Lung (tissue), 12 donors: ENCODE results near the gene P2RY2. TPM values are rescaled to one million over a fixed set of nuclear protein-coding genes. Genes with fewer than 3 reads are reported as not detected.

Experiments
- ATAC-seq: fragments of 200-7000 bp; cut with Tn5 transposase; one replicate; pipeline ENCODE4 v1.9.1; 2020; ENCODE audit warnings: moderate number of reproducible peaks; ENCODE audit not compliant: insufficient read depth, low FRiP score
- DNase-seq, 3 donors: peaks; one replicate each; pipeline ENCODE4 v3.0.0-alpha.2; 2013 to 2017
- H3K27ac ChIP-seq, 2 donors: one replicate each; pipeline ENCODE4 v1.5.1; 2013; ENCODE audit warnings: mild to moderate bottlenecking in 2 of 2, moderate library complexity in 2 of 2, control low read depth in 1 of 2, inconsistent platforms in 1 of 2, low read depth in 1 of 2, low read length in 1 of 2
- H3K27me3 ChIP-seq, 3 donors: one replicate each; pipeline ENCODE4 v1.5.1; 2013; ENCODE audit warnings: low read length in 2 of 3; ENCODE audit not compliant: control insufficient read depth in 3 of 3, insufficient read depth in 3 of 3
- H3K36me3 ChIP-seq, 4 donors: one replicate each; pipeline ENCODE4 v1.5.1; 2013; ENCODE audit warnings: low read length in 4 of 4, mild to moderate bottlenecking in 1 of 4, moderate library complexity in 1 of 4; ENCODE audit not compliant: control insufficient read depth in 4 of 4, insufficient read depth in 4 of 4
- H3K4me1 ChIP-seq, 5 donors: one replicate each; pipeline ENCODE4 v1.5.1; 2013; ENCODE audit warnings: low read length in 5 of 5, mild to moderate bottlenecking in 2 of 5, moderate library complexity in 1 of 5; ENCODE audit not compliant: control insufficient read depth in 5 of 5, insufficient read depth in 5 of 5
- H3K4me3 ChIP-seq: one replicate; pipeline ENCODE4 v1.5.1; 2013; ENCODE audit warnings: mild to moderate bottlenecking, control low read depth, moderate library complexity
- H3K9ac ChIP-seq, 2 donors: one replicate each; pipeline ENCODE4 v1.5.1; 2013; ENCODE audit warnings: low read length in 2 of 2, control low read depth in 1 of 2; ENCODE audit not compliant: insufficient read depth in 1 of 2
- H3K9me3 ChIP-seq, 4 donors: one replicate each; pipeline ENCODE4 v1.5.1; 2013; ENCODE audit warnings: low read length in 3 of 4, mild to moderate bottlenecking in 1 of 4, moderate library complexity in 1 of 4; ENCODE audit not compliant: control insufficient read depth in 4 of 4, insufficient read depth in 3 of 4
- CTCF ChIP-seq: IDR thresholded peaks from 2 replicates; pipeline ENCODE4 v1.5.1; 2012; ENCODE audit warnings: mild to moderate bottlenecking; ENCODE audit errors: control extremely low read depth, extremely low read depth
- WGBS, 2 donors: extraction: QIAGEN DNeasy Blood & Tissue Kit; methylation state at CpG; one replicate each; pipeline ENCODE4 v1.1.7; 2013; 5-methylcytosine and 5-hydroxymethylcytosine counted together
- polyA plus RNA-seq, 2 donors: library from polyadenylated mRNA; stranded (reverse); fragments of 200-250 nt; gene quantifications; one replicate each; pipeline ENCODE4 v1.2.1, GENCODE V29; 2013
- total RNA-seq, 2 donors: library from RNA; depleted of rRNA in 1 of 2; stranded (reverse); fragments of >200 nt in 1 of 2; gene quantifications; one replicate each; pipeline ENCODE4 v1.2.1, GENCODE V29; 2014 to 2021
- donor health status: control.
- donor health status: control.
- donor health status: Bipolar disorder and iron deficiency.
- donor health status: healthy.
- donor health status: DM: yes; HTN: yes; CAD: no.

P2RY2 gene
- total and polyA plus RNA-seq, 4 donors: 3.1 to 13.0 (median 6.5) TPM

GRCh38 chr11:73210916-73211667 lies 7.0 kb upstream of the P2RY2 start:
- DNase-seq: no peak
- no peaks in the 10 kb centered on the region for H3K9me3 ChIP-seq
- no peak for ATAC-seq
- no peak overlapping the region for H3K4me3 ChIP-seq
- H3K4me1 ChIP-seq: peaks cover 0 to 6% (median 0%) of the 10 kb centered on the region in 5 donors
- no peak overlapping the region for H3K9ac ChIP-seq
- H3K27ac ChIP-seq: no peak overlapping the region
- H3K36me3 ChIP-seq: no peaks in the 10 kb centered on the region
- H3K27me3 ChIP-seq: no peaks in the 10 kb centered on the region
- 60 to 81% methylated on average over 4 of the region's 4 CpGs for WGBS, 2 donors
- TF ChIP-seq CTCF: no peak

GRCh38 chr11:73213196-73214143 lies 4.6 kb upstream of the P2RY2 start:
- H3K9ac ChIP-seq: no peak overlapping the region
- H3K9me3 ChIP-seq: no peaks in the 10 kb centered on the region
- peaks cover 0 to 4% (median 0%) of the 10 kb centered on the region in 3 donors for H3K27me3 ChIP-seq
- H3K36me3 ChIP-seq: no peaks in the 10 kb centered on the region
- no peak for TF ChIP-seq CTCF
- no peak overlapping the region for H3K4me3 ChIP-seq
- DNase-seq (peak in 1 of 3 donors; percentile 14), ATAC-seq (no peak)
- H3K27ac ChIP-seq: no peak overlapping the region
- peaks cover 0 to 15% (median 4%) of the 10 kb centered on the region in 5 donors for H3K4me1 ChIP-seq
- WGBS, 2 donors: 86 to 88% methylated on average over 8 of the region's 8 CpGs

GRCh38 chr11:73215191-73216134 lies 2.6 kb upstream of the P2RY2 start:
- TF ChIP-seq CTCF: no peak
- Histone ChIP-seq H3K36me3 (no peaks in the 10 kb centered on the region), H3K27me3 (peaks cover 0 to 11% (median 10%) of the 10 kb centered on the region in 3 donors), H3K9ac (no peak overlapping the region), H3K9me3 (no peaks in the 10 kb centered on the region), H3K27ac (no peak overlapping the region), H3K4me1 (peaks cover 0 to 19% (median 6%) of the 10 kb centered on the region in 5 donors), H3K4me3 (no peak overlapping the region)
- ATAC-seq: no peak
- 64 to 75% methylated on average over 5 of the region's 5 CpGs for WGBS, 2 donors
- peak in 1 of 3 donors; percentile 9 for DNase-seq
